SK-N-SH (cell line): ENCODE data around the gene ASTE1.

ENCODE experiments used
- EP300 ChIP-seq, 2 experiments: IDR thresholded peaks; 2 replicates each; pipeline versions ENCODE4 v1.4.0 to v1.6.1; 2012; ENCODE audit warnings: borderline replicate concordance in 1 of 2, low read depth in 1 of 2, low read length in 1 of 2
- EZH2phosphoT487 ChIP-seq: fragments of 200-600 bp; sonication (generic); IDR thresholded peaks from 2 replicates; pipeline ENCODE4 v1.6.1; 2017; ENCODE audit warnings: low read depth, mixed run types, mild to moderate bottlenecking, antibody characterized with exemption, moderate library complexity, borderline replicate concordance
- GABPA ChIP-seq: IDR thresholded peaks from 2 replicates; pipeline ENCODE4 v1.4.0; 2012; ENCODE audit warnings: low read depth, mild to moderate bottlenecking
- JUND ChIP-seq: IDR thresholded peaks from 2 replicates; pipeline ENCODE4 v1.4.0; 2012
- RCOR1 ChIP-seq: fragments of 150-350 bp; IDR thresholded peaks from 2 replicates; pipeline ENCODE4 v1.6.1; 2017; ENCODE audit warnings: antibody characterized with exemption, low read length
- RXRA ChIP-seq: IDR thresholded peaks from 2 replicates; pipeline ENCODE4 v1.4.0; 2012; ENCODE audit warnings: low read depth, mild to moderate bottlenecking, borderline replicate concordance
- SIN3A ChIP-seq: IDR thresholded peaks from 2 replicates; pipeline ENCODE4 v1.6.1; 2012; ENCODE audit warnings: low read depth, mild to moderate bottlenecking, low read length, moderate library complexity, borderline replicate concordance
- TAF1 ChIP-seq: IDR thresholded peaks from 2 replicates; pipeline ENCODE4 v1.6.1; 2012; ENCODE audit warnings: low read depth, mild to moderate bottlenecking, low read length, moderate library complexity, borderline replicate concordance
- TF ChIP-seq, protein P1 (sequence below): fragments of 200-600 bp; sonication (generic); IDR thresholded peaks from 2 replicates; pipeline ENCODE4 v1.6.1; 2017; ENCODE audit warnings: antibody characterized with exemption, mild to moderate bottlenecking, moderate library complexity
- TF ChIP-seq, protein P2 (sequence below): IDR thresholded peaks from 2 replicates; pipeline ENCODE4 v1.4.0; 2012; ENCODE audit warnings: low read depth, borderline replicate concordance

DNA sequence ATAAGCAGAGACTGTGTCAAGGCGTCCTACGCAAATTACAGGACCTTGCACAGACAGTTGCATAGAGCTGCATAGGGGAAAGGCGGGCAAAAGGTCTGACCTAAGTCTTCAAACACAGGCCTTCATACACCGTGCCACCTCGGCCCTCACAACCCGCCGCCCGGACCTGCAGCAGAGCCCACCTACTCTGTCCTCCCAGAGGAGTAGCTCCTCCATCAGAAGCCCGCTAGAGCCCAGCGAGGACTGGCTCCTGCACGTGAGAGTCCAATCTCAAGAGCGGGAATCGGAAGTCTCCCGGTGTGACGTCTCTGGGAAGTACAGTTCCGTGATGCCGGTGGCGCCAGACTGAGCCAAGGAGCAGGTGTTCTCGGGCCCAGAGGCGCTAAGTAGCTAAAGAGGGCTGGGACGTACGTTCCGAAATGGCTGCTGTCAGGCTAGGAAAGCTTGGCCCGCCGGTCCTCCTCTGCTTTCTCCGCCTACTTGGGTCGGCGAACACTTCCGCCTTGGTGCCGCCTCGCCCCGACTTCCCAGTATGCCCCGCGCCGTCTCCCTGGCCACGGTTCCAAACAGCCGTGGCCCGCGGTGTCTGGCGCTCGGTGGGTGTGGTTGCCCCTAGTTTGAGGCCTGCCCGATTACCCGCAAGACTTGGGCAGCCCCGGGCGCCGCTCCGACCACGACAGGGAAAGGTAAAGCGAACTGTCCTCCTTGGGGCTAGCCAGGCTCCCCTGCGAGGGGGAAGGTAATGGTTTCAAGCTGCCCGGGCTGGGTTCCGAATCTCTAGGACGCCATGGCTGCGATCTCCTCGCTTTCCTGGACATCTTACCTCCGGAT lies at the start of gene ASTE1, which contains the start of gene NEK11:
- TF ChIP-seq, protein P1, sequence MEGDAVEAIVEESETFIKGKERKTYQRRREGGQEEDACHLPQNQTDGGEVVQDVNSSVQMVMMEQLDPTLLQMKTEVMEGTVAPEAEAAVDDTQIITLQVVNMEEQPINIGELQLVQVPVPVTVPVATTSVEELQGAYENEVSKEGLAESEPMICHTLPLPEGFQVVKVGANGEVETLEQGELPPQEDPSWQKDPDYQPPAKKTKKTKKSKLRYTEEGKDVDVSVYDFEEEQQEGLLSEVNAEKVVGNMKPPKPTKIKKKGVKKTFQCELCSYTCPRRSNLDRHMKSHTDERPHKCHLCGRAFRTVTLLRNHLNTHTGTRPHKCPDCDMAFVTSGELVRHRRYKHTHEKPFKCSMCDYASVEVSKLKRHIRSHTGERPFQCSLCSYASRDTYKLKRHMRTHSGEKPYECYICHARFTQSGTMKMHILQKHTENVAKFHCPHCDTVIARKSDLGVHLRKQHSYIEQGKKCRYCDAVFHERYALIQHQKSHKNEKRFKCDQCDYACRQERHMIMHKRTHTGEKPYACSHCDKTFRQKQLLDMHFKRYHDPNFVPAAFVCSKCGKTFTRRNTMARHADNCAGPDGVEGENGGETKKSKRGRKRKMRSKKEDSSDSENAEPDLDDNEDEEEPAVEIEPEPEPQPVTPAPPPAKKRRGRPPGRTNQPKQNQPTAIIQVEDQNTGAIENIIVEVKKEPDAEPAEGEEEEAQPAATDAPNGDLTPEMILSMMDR: no peak
- TF ChIP-seq GABPA (peak; percentile 74), TAF1 (0 out of 2 replicates have a peak, but pooled peaks have one; percentile 57), RXRA (no peak), EP300 (IDR thresholded peaks at IDR 0.05; ENCODE audit: borderline replicate concordance in 1 of 2, low read depth in 1 of 2, low read length in 1 of 2) (no peak), SIN3A (peak; percentile 78), JUND (no peak), EZH2phosphoT487 (no peak), RCOR1 (no peak)
- TF ChIP-seq, protein P2, sequence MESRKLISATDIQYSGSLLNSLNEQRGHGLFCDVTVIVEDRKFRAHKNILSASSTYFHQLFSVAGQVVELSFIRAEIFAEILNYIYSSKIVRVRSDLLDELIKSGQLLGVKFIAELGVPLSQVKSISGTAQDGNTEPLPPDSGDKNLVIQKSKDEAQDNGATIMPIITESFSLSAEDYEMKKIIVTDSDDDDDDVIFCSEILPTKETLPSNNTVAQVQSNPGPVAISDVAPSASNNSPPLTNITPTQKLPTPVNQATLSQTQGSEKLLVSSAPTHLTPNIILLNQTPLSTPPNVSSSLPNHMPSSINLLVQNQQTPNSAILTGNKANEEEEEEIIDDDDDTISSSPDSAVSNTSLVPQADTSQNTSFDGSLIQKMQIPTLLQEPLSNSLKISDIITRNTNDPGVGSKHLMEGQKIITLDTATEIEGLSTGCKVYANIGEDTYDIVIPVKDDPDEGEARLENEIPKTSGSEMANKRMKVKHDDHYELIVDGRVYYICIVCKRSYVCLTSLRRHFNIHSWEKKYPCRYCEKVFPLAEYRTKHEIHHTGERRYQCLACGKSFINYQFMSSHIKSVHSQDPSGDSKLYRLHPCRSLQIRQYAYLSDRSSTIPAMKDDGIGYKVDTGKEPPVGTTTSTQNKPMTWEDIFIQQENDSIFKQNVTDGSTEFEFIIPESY: no peak
